Neuronal stem cell (in vitro differentiated cells): ENCODE data around the gene FAM240A.

ENCODE experiments used
- DNase-seq: peaks from one replicate; pipeline ENCODE4 v3.0.0-alpha.2; 2013; ENCODE audit warnings: low spot score
- H2AFZ ChIP-seq: one replicate; pipeline ENCODE4 v1.6.1; 2013; ENCODE audit warnings: mild to moderate bottlenecking, low read length, inconsistent platforms
- H2AK5ac ChIP-seq: 2 replicates; pipeline ENCODE4 v1.6.1; 2013; ENCODE audit warnings: low read depth, mild to moderate bottlenecking, inconsistent platforms, low read length, moderate library complexity, mixed read lengths
- H2BK120ac ChIP-seq: 2 replicates; pipeline ENCODE4 v1.6.1; 2013; ENCODE audit warnings: low read depth, mild to moderate bottlenecking, inconsistent platforms, low read length, moderate library complexity, mixed read lengths
- H2BK12ac ChIP-seq: one replicate; pipeline ENCODE4 v1.6.1; 2013; ENCODE audit warnings: low read length, inconsistent platforms
- H2BK15ac ChIP-seq: 2 replicates; pipeline ENCODE4 v1.6.1; 2013; ENCODE audit warnings: mild to moderate bottlenecking, low read length, inconsistent platforms, mixed read lengths
- H2BK5ac ChIP-seq: one replicate; pipeline ENCODE4 v1.6.1; 2013; ENCODE audit warnings: inconsistent platforms, mild to moderate bottlenecking, low read length, moderate library complexity
- H3K14ac ChIP-seq: one replicate; pipeline ENCODE4 v1.6.1; 2013; ENCODE audit warnings: low read length, inconsistent platforms
- H3K18ac ChIP-seq: 2 replicates; pipeline ENCODE4 v1.6.1; 2013; ENCODE audit warnings: low read length, inconsistent platforms
- H3K23ac ChIP-seq: 2 replicates; pipeline ENCODE4 v1.6.1; 2013; ENCODE audit warnings: low read depth, mild to moderate bottlenecking, mixed read lengths, low read length, inconsistent platforms; ENCODE audit not compliant: poor library complexity
- H3K27ac ChIP-seq: replicated peaks from 3 replicates; pipeline ENCODE4 v1.5.1; 2013; ENCODE audit warnings: low read length, inconsistent platforms
- H3K27me3 ChIP-seq, 3 experiments: 2 replicates each; pipeline ENCODE4 v1.6.1; 2013; ENCODE audit warnings: low read length in 3 of 3, mild to moderate bottlenecking in 2 of 3, inconsistent platforms in 1 of 3, low read depth in 1 of 3, mixed read lengths in 1 of 3, moderate library complexity in 1 of 3; ENCODE audit not compliant: control insufficient read depth in 3 of 3, insufficient read depth in 3 of 3
- H3K36me3 ChIP-seq, 2 donors: replicated peaks in 1 of 2; 2 replicates each; pipeline ENCODE4 v1.6.1; 2013; ENCODE audit warnings: low read length in 2 of 2; ENCODE audit not compliant: control insufficient read depth in 2 of 2, insufficient read depth in 2 of 2
- H3K4ac ChIP-seq: 2 replicates; pipeline ENCODE4 v1.6.1; 2013; ENCODE audit warnings: inconsistent platforms, mild to moderate bottlenecking, low read length, moderate library complexity
- H3K4me1 ChIP-seq, 2 donors: 1 replicate in 1 of 2; 2 replicates in 1 of 2; pipeline ENCODE4 v1.6.1; 2013; ENCODE audit warnings: low read length in 2 of 2, low read depth in 1 of 2; ENCODE audit not compliant: control insufficient read depth in 2 of 2, insufficient read depth in 1 of 2
- H3K4me2 ChIP-seq: one replicate; pipeline ENCODE4 v1.6.1; 2013; ENCODE audit warnings: mild to moderate bottlenecking, low read length, inconsistent platforms; ENCODE audit not compliant: insufficient read depth, poor library complexity, severe bottlenecking
- H3K4me3 ChIP-seq, 2 donors: 2 replicates each; pipeline ENCODE4 v1.5.1; 2013; ENCODE audit warnings: low read length in 2 of 2, mild to moderate bottlenecking in 2 of 2, inconsistent platforms in 1 of 2, moderate library complexity in 1 of 2
- H3K79me1 ChIP-seq: one replicate; pipeline ENCODE4 v1.6.1; 2013; ENCODE audit warnings: low read depth, mild to moderate bottlenecking, inconsistent platforms, low read length, moderate library complexity
- H3K9ac ChIP-seq: one replicate; pipeline ENCODE4 v1.6.1; 2013; ENCODE audit warnings: mild to moderate bottlenecking, low read depth, low read length, inconsistent platforms; ENCODE audit not compliant: poor library complexity
- H3K9me3 ChIP-seq, 2 donors: replicated peaks in 1 of 2; 2 replicates each; pipeline versions ENCODE3 to v1.6.1; 2013; ENCODE audit warnings: low read length in 2 of 2, mild to moderate bottlenecking in 2 of 2, inconsistent platforms in 1 of 2, low read depth in 1 of 2, mixed read lengths in 1 of 2, moderate library complexity in 1 of 2; ENCODE audit not compliant: control insufficient read depth in 2 of 2, insufficient read depth in 1 of 2
- H4K8ac ChIP-seq: one replicate; pipeline ENCODE4 v1.6.1; 2013; ENCODE audit warnings: low read depth, mild to moderate bottlenecking, inconsistent platforms, low read length, moderate library complexity
- H4K91ac ChIP-seq: one replicate; pipeline ENCODE4 v1.6.1; 2013; ENCODE audit warnings: low read length, low read depth, mild to moderate bottlenecking, inconsistent platforms; ENCODE audit not compliant: poor library complexity
- WGBS, 2 donors: extraction: QIAGEN DNeasy Blood & Tissue Kit; methylation state at CpG; one replicate each; pipeline ENCODE4 v1.1.7; 2013; ENCODE audit warnings: missing lambda C conversion rate in 2 of 2, mixed read lengths in 1 of 2; ENCODE audit not compliant: insufficient read length in 2 of 2, insufficient replicate concordance in 1 of 2; ENCODE audit errors: extremely low coverage in 2 of 2; 5-methylcytosine and 5-hydroxymethylcytosine counted together

Gene FAM240A

GRCh38 chr3:46663591-46664135 lies 51.3 kb downstream of the FAM240A start:
- H2BK12ac ChIP-seq: no peak overlapping the region
- H3K27me3 ChIP-seq: peaks cover 0 to 6% (median 0%) of the 10 kb centered on the region in 3 experiments
- no peak overlapping the region for H2BK5ac ChIP-seq
- no peak overlapping the region for H3K4me3 ChIP-seq
- H3K18ac ChIP-seq: peak overlapping the region; percentile 68
- no CpG with 5 or more reads among the region's 8 CpGs for WGBS, 2 donors
- peaks cover 0 to 42% of the 10 kb centered on the region in 2 donors for H3K4me1 ChIP-seq
- DNase-seq: no peak
- H3K23ac ChIP-seq: no peak overlapping the region
- no peak overlapping the region for H4K91ac ChIP-seq
- no peak overlapping the region for H4K8ac ChIP-seq
- no peak overlapping the region for H3K4me2 ChIP-seq
- no peaks in the 10 kb centered on the region for H3K9me3 ChIP-seq
- H3K27ac ChIP-seq: no peak overlapping the region
- no peaks in the 10 kb centered on the region for H3K36me3 ChIP-seq
- peaks cover 2% of the 10 kb centered on the region for H3K79me1 ChIP-seq
- H2BK120ac ChIP-seq: no peak overlapping the region
- H2AFZ ChIP-seq: no peak overlapping the region
- peak overlapping the region; percentile 10 for H2BK15ac ChIP-seq
- no peak overlapping the region for H3K9ac ChIP-seq
- H3K14ac ChIP-seq: no peak overlapping the region
- H2AK5ac ChIP-seq: peak overlapping the region; percentile 61
- H3K4ac ChIP-seq: no peak overlapping the region

DNA sequence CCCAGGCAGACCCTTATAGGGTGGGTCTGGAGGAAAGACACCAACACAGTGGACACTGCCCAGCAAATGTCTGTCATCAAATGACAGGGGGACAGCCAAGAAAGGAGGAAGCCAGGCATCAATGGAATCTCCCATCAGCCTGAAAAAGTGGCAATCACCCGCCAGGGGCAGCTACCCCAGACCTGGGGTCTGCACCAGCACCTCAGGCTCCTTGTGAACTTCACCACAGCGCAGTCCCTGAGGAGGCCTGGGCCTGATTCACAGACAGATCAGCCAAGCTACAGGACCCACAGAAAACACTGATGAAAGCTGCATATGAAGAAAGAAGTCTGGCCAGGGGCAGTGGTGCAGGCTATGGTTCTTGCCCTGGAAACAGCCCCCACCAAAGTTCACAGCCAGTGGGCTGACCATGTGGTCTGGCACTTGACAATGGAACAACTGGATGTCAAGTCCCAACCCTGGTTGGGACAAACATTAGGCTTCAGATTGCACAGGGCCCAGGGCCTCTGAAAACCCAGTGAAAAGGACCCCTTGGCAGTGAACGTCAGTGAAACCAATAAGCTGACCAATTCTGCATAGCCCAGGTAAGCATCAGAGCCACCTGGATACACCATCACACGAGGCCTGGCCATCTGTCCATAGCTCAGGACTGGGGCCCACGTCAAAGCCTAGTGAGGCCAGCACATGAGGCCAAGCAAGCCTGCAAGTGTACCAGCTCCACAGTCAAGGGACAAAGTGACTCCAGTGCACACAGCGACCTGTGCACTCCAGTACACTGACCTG lies 52.1 kb downstream of the FAM240A start:
- no peak overlapping the region for H2BK120ac ChIP-seq
- no peaks in the 10 kb centered on the region for H3K36me3 ChIP-seq
- H4K8ac ChIP-seq: no peak overlapping the region
- H3K79me1 ChIP-seq: peaks cover 2% of the 10 kb centered on the region
- peaks cover 0 to 6% (median 0%) of the 10 kb centered on the region in 3 experiments for H3K27me3 ChIP-seq
- H3K4me3 ChIP-seq: no peak overlapping the region
- H3K4ac ChIP-seq: no peak overlapping the region
- H2AK5ac ChIP-seq: peak overlapping the region; percentile 61
- H3K23ac ChIP-seq: no peak overlapping the region
- no peaks in the 10 kb centered on the region for H3K9me3 ChIP-seq
- H3K4me1 ChIP-seq: peaks cover 0 to 41% of the 10 kb centered on the region in 2 donors
- no peak overlapping the region for H3K4me2 ChIP-seq
- no peak overlapping the region for H4K91ac ChIP-seq
- peak overlapping the region; percentile 33 for H2BK15ac ChIP-seq
- peak overlapping the region; percentile 68 for H3K18ac ChIP-seq
- no peak overlapping the region for H2AFZ ChIP-seq
- no peak for DNase-seq
- no peak overlapping the region for H2BK12ac ChIP-seq
- H3K27ac ChIP-seq: no peak overlapping the region
- WGBS, 2 donors: no CpG with 5 or more reads among the region's 6 CpGs
- H3K9ac ChIP-seq: no peak overlapping the region
- no peak overlapping the region for H2BK5ac ChIP-seq
- no peak overlapping the region for H3K14ac ChIP-seq

- H2BK5ac ChIP-seq: no peak overlapping the region
- peak overlapping the region; percentile 25 for H3K18ac ChIP-seq
- no peak overlapping the region for H2BK12ac ChIP-seq
- no peaks in the 10 kb centered on the region for H3K9me3 ChIP-seq
- H3K27ac ChIP-seq: no peak overlapping the region
- H4K91ac ChIP-seq: no peak overlapping the region
- H3K4ac ChIP-seq: no peak overlapping the region
- no peak overlapping the region for H4K8ac ChIP-seq
- H3K14ac ChIP-seq: no peak overlapping the region
- H3K27me3 ChIP-seq: peaks cover 0 to 6% (median 0%) of the 10 kb centered on the region in 3 experiments
- DNase-seq: no peak
- H2BK120ac ChIP-seq: no peak overlapping the region
- peak overlapping the region; percentile 33 for H2BK15ac ChIP-seq
- peaks cover 0 to 35% of the 10 kb centered on the region in 2 donors for H3K4me1 ChIP-seq
- no peak overlapping the region for H3K23ac ChIP-seq
- H3K4me2 ChIP-seq: no peak overlapping the region
- H3K4me3 ChIP-seq: no peak overlapping the region
- H2AFZ ChIP-seq: no peak overlapping the region
- H2AK5ac ChIP-seq: no peak overlapping the region
- no peaks in the 10 kb centered on the region for H3K79me1 ChIP-seq
- no peaks in the 10 kb centered on the region for H3K36me3 ChIP-seq
- no peak overlapping the region for H3K9ac ChIP-seq
- no CpG with 5 or more reads among the region's 23 CpGs for WGBS, 2 donors
Measured at GRCh38 chr3:46664971-46665762, 52.8 kb downstream of the FAM240A start.
